Nephron (organoid): ENCODE data around the gene HMMR.

Experiments used
- H3K27ac Mint-ChIP-seq, 3 experiments: 2 replicates each; pipeline ENCODE4 v1.8.0; 2020; ENCODE audit warnings: mixed read lengths in 3 of 3, mild to moderate bottlenecking in 2 of 3, moderate library complexity in 1 of 3
- H3K27me3 Mint-ChIP-seq: 2 replicates; pipeline ENCODE4 v1.8.0; 2021; ENCODE audit warnings: low read depth, mild to moderate bottlenecking, moderate library complexity, mixed read lengths
- H3K36me3 Mint-ChIP-seq: 2 replicates; pipeline ENCODE4 v1.8.0; 2020; ENCODE audit warnings: low read depth, mixed read lengths
- H3K4me1 Mint-ChIP-seq: 2 replicates; pipeline ENCODE4 v1.8.0; 2020; ENCODE audit warnings: mixed read lengths
- H3K4me3 Mint-ChIP-seq, 3 experiments: 2 replicates each; pipeline ENCODE4 v1.8.0; 2020; ENCODE audit warnings: mild to moderate bottlenecking in 3 of 3, mixed read lengths in 3 of 3, moderate library complexity in 2 of 3
- H3K9me3 Mint-ChIP-seq: 2 replicates; pipeline ENCODE4 v1.8.0; 2020; ENCODE audit warnings: mixed read lengths
- TF ChIP-seq, protein P1 (sequence below), 3 experiments: fragments of 200-600 bp; sonication (generic); IDR thresholded peaks; one replicate each; pipeline ENCODE4 v1.5.0; 2021; ENCODE audit warnings: antibody characterized with exemption in 3 of 3; ENCODE audit not compliant: unreplicated experiment in 3 of 3

The HMMR gene

DNA sequence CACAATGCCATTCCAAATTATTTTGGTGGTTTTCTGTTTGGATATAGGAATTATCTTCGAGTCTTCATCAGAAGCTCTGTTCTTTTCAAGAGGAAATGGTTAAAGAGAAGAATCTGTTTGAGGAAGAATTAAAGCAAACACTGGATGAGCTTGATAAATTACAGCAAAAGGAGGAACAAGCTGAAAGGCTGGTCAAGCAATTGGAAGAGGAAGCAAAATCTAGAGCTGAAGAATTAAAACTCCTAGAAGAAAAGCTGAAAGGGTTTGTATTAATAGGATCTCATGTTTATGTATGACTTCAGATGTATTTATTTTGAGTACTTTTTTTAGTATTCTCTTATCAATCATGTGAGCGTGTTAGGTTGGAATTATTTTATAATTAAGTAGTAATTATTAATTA, 15.0 kb downstream of the HMMR start:
- TF ChIP-seq, protein P1, sequence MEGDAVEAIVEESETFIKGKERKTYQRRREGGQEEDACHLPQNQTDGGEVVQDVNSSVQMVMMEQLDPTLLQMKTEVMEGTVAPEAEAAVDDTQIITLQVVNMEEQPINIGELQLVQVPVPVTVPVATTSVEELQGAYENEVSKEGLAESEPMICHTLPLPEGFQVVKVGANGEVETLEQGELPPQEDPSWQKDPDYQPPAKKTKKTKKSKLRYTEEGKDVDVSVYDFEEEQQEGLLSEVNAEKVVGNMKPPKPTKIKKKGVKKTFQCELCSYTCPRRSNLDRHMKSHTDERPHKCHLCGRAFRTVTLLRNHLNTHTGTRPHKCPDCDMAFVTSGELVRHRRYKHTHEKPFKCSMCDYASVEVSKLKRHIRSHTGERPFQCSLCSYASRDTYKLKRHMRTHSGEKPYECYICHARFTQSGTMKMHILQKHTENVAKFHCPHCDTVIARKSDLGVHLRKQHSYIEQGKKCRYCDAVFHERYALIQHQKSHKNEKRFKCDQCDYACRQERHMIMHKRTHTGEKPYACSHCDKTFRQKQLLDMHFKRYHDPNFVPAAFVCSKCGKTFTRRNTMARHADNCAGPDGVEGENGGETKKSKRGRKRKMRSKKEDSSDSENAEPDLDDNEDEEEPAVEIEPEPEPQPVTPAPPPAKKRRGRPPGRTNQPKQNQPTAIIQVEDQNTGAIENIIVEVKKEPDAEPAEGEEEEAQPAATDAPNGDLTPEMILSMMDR (IDR thresholded peaks at IDR 0.05; ENCODE audit: unreplicated experiment in 3 of 3), result no peak
- Mint-ChIP-seq H3K36me3 (peaks cover 47% of the 10 kb centered on the region), H3K4me1 (no peaks in the 10 kb centered on the region), H3K4me3 (no peak overlapping the region), H3K27me3 (no peaks in the 10 kb centered on the region), H3K27ac (no peak overlapping the region), H3K9me3 (no peaks in the 10 kb centered on the region)

DNA sequence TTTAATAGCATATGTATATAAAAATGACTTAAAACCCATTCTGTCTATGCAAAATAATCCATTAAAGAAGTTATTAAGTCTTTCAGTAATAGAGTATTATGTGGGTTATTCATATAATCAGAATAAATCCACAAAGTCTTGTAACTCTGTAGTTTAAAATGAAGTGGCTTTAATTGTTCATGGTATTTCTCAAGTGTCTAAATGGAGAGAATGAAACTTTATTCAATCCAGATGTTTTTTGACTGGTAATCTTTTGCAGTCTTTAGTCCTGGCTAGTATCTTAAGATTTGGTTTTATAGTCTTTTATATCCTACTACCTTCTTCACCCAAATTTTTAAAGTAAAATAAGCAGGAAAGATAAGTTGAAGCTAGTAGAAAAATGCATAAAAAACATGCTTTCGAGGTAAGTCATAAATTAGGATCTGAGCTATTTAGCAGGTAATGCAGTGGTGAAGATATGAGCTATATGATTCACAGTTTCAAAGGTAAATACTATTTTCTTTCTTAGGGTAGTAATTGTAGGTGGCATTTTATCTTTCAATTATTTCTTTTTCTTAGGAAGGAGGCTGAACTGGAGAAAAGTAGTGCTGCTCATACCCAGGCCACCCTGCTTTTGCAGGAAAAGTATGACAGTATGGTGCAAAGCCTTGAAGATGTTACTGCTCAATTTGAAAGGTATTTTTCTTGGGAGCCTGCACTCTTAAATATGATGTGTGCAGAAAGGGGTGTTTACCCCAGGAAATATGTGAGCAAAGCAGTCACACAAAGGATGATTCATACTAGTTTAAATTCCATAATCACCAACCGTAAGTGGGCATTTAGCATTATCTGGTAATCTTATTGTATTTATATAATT, 17.9 kb downstream of the HMMR start:
- no peaks in the 10 kb centered on the region for H3K27me3 Mint-ChIP-seq
- no peak overlapping the region for H3K4me3 Mint-ChIP-seq

GRCh38 chr5:163478982-163479271, 18.5 kb downstream of the HMMR start:
- Mint-ChIP-seq H3K27ac (no peak overlapping the region), H3K4me3 (no peak overlapping the region), H3K9me3 (no peaks in the 10 kb centered on the region), H3K36me3 (peaks cover 46% of the 10 kb centered on the region), H3K4me1 (no peaks in the 10 kb centered on the region), H3K27me3 (no peaks in the 10 kb centered on the region)
- TF ChIP-seq, protein P1 (IDR thresholded peaks at IDR 0.05; ENCODE audit: unreplicated experiment in 3 of 3), result no peak

More for the DNA sequence above, 17.9 kb downstream of the HMMR start:
- no peaks in the 10 kb centered on the region for H3K4me1 Mint-ChIP-seq
- no peaks in the 10 kb centered on the region for H3K9me3 Mint-ChIP-seq
- TF ChIP-seq, protein P1 (IDR thresholded peaks at IDR 0.05; ENCODE audit: unreplicated experiment in 3 of 3), result no peak
- no peak overlapping the region for H3K27ac Mint-ChIP-seq
- H3K36me3 Mint-ChIP-seq, result peaks cover 45% of the 10 kb centered on the region

DNA sequence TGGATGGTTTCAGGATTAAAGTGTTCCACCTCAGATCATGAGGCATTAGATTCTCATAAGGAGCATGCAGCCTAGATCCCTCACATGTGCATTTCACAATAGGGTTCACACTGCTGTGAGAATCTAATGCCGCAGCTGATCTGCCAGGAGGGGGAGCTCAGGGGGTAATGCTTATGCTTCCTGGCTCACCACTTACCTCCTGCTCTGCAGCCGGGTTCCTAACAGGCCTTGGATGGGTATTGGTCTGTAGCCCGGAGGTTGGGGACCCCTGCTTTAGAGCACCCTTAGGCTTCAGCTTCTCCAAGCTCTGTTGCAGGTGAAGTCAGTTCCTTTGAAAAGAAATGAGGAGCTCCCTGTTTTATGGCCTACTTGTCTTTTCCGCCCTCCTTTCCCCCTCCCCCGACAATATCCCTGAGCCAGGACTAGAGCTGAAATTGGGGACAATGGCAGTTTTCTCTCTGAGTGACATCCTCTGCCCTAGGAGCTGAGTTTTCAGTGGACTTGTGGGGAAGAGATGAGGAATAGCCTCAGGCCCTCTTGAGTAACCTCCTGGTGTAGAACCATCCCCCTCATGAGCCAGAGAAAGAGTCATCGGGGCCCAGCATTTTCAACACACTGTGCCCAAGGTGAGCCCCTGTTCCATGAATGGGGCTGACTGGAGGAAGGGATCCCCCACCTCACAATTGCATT, 28.8 kb downstream of the HMMR start:
- H3K27ac Mint-ChIP-seq, result peak overlapping the region; percentile 50 to 86 (median 83)
- no peak overlapping the region for H3K4me3 Mint-ChIP-seq
- peaks cover 47% of the 10 kb centered on the region for H3K36me3 Mint-ChIP-seq
- H3K4me1 Mint-ChIP-seq, result no peaks in the 10 kb centered on the region
- TF ChIP-seq, protein P1 (IDR thresholded peaks at IDR 0.05; ENCODE audit: unreplicated experiment in 3 of 3), result no peak
- H3K27me3 Mint-ChIP-seq, result no peaks in the 10 kb centered on the region
- H3K9me3 Mint-ChIP-seq, result no peaks in the 10 kb centered on the region

GRCh38 chr5:163489745-163490075, 29.3 kb downstream of the HMMR start:
- peak overlapping the region in 1 of 3 experiments; percentile 28 for H3K4me3 Mint-ChIP-seq
- no peaks in the 10 kb centered on the region for H3K4me1 Mint-ChIP-seq
- no peaks in the 10 kb centered on the region for H3K27me3 Mint-ChIP-seq
- TF ChIP-seq, protein P1 (IDR thresholded peaks at IDR 0.05; ENCODE audit: unreplicated experiment in 3 of 3), result no peak
- no peaks in the 10 kb centered on the region for H3K9me3 Mint-ChIP-seq
- peaks cover 44% of the 10 kb centered on the region for H3K36me3 Mint-ChIP-seq
- H3K27ac Mint-ChIP-seq, result peak overlapping the region; percentile 50 to 86 (median 83)
